Spleen (tissue), 11 donors: ENCODE results near the gene ACVR2B. TPM values are rescaled to one million over a fixed set of nuclear protein-coding genes. Genes with fewer than 3 reads are reported as not detected.

Experiments used
- DNase-seq: peaks from one replicate; pipeline ENCODE4 v3.0.0-alpha.2; 2020
- H3K27ac ChIP-seq, 8 donors: fragments of 200-600 bp; sonication (generic) in 7 of 8; 1 replicate in 4 of 8; 2 replicates in 4 of 8; pipeline versions ENCODE4 v1.5.0 to v1.8.0; 2016 to 2021; ENCODE audit warnings: inconsistent platforms in 4 of 8, mild to moderate bottlenecking in 4 of 8, moderate library complexity in 1 of 8
- H3K27me3 ChIP-seq, 7 donors: fragments of 200-600 bp; sonication (generic) in 6 of 7; replicated peaks in 1 of 7; 1 replicate in 4 of 7; 2 replicates in 3 of 7; pipeline versions ENCODE4 v1.5.0 to v1.8.0; 2016 to 2021; ENCODE audit warnings: inconsistent platforms in 3 of 7, mild to moderate bottlenecking in 1 of 7
- H3K36me3 ChIP-seq, 6 donors: fragments of 200-600 bp; sonication (generic) in 5 of 6; 1 replicate in 4 of 6; 2 replicates in 2 of 6; pipeline versions ENCODE4 v1.5.0 to v1.8.0; 2016 to 2021; ENCODE audit warnings: inconsistent platforms in 2 of 6
- H3K4me1 ChIP-seq, 6 donors: fragments of 200-600 bp; sonication (generic) in 5 of 6; 1 replicate in 3 of 6; 2 replicates in 3 of 6; pipeline versions ENCODE4 v1.5.0 to v1.8.0; 2016 to 2021; ENCODE audit warnings: inconsistent platforms in 3 of 6
- H3K4me3 ChIP-seq, 8 donors: fragments of 200-600 bp; sonication (generic) in 7 of 8; 1 replicate in 4 of 8; 2 replicates in 4 of 8; pipeline versions ENCODE4 v1.5.0 to v1.8.0; 2016 to 2021; ENCODE audit warnings: inconsistent platforms in 4 of 8, mild to moderate bottlenecking in 4 of 8, moderate library complexity in 2 of 8
- H3K9me3 ChIP-seq, 8 donors: fragments of 200-600 bp; sonication (generic) in 7 of 8; 1 replicate in 4 of 8; 2 replicates in 4 of 8; pipeline versions ENCODE4 v1.5.0 to v1.8.0; 2016 to 2021; ENCODE audit warnings: inconsistent platforms in 4 of 8
- POLR2A ChIP-seq, 3 donors: fragments of 450-650 bp; IDR thresholded peaks; one replicate each; pipeline ENCODE4 v1.5.1; 2017; ENCODE audit warnings: antibody characterized with exemption in 3 of 3, mild to moderate bottlenecking in 1 of 3
- POLR2AphosphoS5 ChIP-seq, 3 donors: sonication (generic); formaldehyde crosslinking; IDR thresholded peaks; one replicate each; pipeline ENCODE4 v1.5.1; 2017; ENCODE audit warnings: antibody characterized with exemption in 3 of 3
- WGBS, 5 donors: extraction: QIAGEN DNeasy Blood & Tissue Kit in 3 of 5; methylation state at CpG; one replicate each; pipeline versions ENCODE4 v1.1.5 to v1.1.7; 2013 to 2018; 5-methylcytosine and 5-hydroxymethylcytosine counted together
- intact Hi-C: fragments of 100-400 bp; cut with DNase I; formaldehyde crosslinking; loops from one replicate; pipeline ENCODE4 v1.15.0; 2023; ENCODE audit warnings: low total_unique reads
- polyA plus RNA-seq, 3 donors: library from polyadenylated mRNA; stranded (reverse); fragments of 200-250 nt; gene quantifications; one replicate each; pipeline ENCODE4 v1.2.1, GENCODE V29; 2013
- total RNA-seq, 7 donors: library from RNA; depleted of rRNA in 3 of 7; stranded (reverse); fragments of >200 nt in 3 of 7; fragmentation: NEBNext Ultra II Directional in 4 of 7; extraction: Animal tissue kit (Norgen Biotek cat#: 25700) in 4 of 7; gene quantifications; one replicate each; pipeline versions ENCODE4 v1.1.0 to v1.2.1, GENCODE V29; 2016 to 2021
- TF ChIP-seq, protein P1 (sequence below), 11 experiments: fragments of 200-600 bp in 7 of 11; fragments of 450-650 bp in 4 of 11; sonication (generic) in 4 of 11; IDR thresholded peaks in 8 of 11; conservative IDR thresholded peaks in 3 of 11; 1 replicate in 7 of 11; 2 replicates in 4 of 11; pipeline versions ENCODE4 v1.4.0 to v1.8.0; 2016 to 2021; ENCODE audit warnings: antibody characterized with exemption in 11 of 11, inconsistent platforms in 4 of 11, mild to moderate bottlenecking in 1 of 11
- donor health status: healthy with polysubstance abuse.
- donor health status: DM: no; HTN: no; CAD: no; lungs with moderate emphysema.
- donor health status: DM: no; HTN: no; CAD: no.
- donor health status: Bipolar disorder and iron deficiency.
- donor health status: healthy.
- donor health status: DM: no; HTN: no; CAD: no.
- donor health status: DM: yes; HTN: yes; CAD: no.

ACVR2B gene
- total and polyA plus RNA-seq, 10 donors = 0.28 to 8.4 (median 4.8) TPM

DNA sequence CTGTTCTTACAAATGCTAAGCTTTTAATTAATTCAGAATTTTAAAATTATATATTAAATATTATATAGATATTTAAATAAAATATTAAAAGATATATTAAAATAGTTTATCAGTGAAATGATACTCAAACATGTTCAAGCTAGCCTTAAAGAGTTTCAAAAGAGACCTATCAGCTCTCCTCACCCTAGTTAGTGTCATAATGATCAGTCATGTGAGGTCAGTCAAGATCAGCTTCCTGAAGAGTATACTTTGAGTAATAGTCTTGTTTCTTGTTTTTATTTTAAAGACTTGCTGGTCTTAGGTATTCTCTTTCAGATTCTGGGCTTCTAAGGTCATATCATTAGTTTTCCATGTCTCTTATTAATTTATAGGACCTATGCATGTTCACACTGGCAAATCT lies 56.9 kb downstream of the ACVR2B start:
- peaks cover 3 to 99% (median 44%) of the 10 kb centered on the region in 6 donors for H3K36me3 ChIP-seq
- TF ChIP-seq POLR2AphosphoS5 (IDR thresholded peaks at IDR 0.05) (no peak), POLR2A (IDR thresholded peaks at IDR 0.05) (no peak)
- TF ChIP-seq, protein P1, sequence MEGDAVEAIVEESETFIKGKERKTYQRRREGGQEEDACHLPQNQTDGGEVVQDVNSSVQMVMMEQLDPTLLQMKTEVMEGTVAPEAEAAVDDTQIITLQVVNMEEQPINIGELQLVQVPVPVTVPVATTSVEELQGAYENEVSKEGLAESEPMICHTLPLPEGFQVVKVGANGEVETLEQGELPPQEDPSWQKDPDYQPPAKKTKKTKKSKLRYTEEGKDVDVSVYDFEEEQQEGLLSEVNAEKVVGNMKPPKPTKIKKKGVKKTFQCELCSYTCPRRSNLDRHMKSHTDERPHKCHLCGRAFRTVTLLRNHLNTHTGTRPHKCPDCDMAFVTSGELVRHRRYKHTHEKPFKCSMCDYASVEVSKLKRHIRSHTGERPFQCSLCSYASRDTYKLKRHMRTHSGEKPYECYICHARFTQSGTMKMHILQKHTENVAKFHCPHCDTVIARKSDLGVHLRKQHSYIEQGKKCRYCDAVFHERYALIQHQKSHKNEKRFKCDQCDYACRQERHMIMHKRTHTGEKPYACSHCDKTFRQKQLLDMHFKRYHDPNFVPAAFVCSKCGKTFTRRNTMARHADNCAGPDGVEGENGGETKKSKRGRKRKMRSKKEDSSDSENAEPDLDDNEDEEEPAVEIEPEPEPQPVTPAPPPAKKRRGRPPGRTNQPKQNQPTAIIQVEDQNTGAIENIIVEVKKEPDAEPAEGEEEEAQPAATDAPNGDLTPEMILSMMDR (IDR thresholded peaks at IDR 0.05 in 8 of 11, conservative IDR thresholded peaks at IDR 0.05 in 3 of 11) = no peak
- H3K9me3 ChIP-seq = no peaks in the 10 kb centered on the region
- H3K4me3 ChIP-seq = no peak overlapping the region
- DNase-seq = no peak
- H3K27me3 ChIP-seq = no peaks in the 10 kb centered on the region
- no peaks in the 10 kb centered on the region for H3K4me1 ChIP-seq
- no peak overlapping the region for H3K27ac ChIP-seq
- intact Hi-C loops = loop anchor here (10.0 kb wide), 2 partner anchors 334 to 784 kb away; no protein-coding TSS in a partner anchor

- peaks cover 0 to 95% (median 41%) of the 10 kb centered on the region in 6 donors for H3K36me3 ChIP-seq
- TF ChIP-seq POLR2A (IDR thresholded peaks at IDR 0.05) (no peak), POLR2AphosphoS5 (IDR thresholded peaks at IDR 0.05) (no peak)
- TF ChIP-seq, protein P1 (IDR thresholded peaks at IDR 0.05 in 8 of 11, conservative IDR thresholded peaks at IDR 0.05 in 3 of 11) = no peak
Observed at GRCh38 chr3:38511546-38511945, 57.9 kb downstream of the ACVR2B start.

DNA sequence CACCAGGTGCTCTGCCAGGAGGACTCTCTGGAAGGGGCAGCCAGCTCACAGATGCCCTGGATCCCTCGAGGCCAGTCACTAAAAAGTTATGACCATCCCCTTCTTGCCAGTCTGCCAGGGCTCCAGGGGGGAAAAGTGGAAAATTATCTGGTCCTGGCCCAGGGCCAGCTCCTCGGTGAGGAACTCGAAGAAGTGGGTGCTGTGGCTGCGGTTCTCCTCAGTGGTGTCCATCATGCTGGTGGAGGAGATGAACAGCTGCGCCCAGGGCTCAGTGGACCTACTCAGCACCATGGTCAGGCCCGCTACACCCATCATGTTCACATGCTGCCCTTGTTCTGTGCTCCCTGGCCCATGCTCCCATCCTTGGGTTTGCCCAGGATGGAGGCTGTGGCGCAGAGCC lies 61.7 kb downstream of the ACVR2B start:
- DNase-seq = peak; percentile 41
- no peaks in the 10 kb centered on the region for H3K9me3 ChIP-seq
- intact Hi-C loops = loop anchor here (10.0 kb wide), 2 partner anchors 329 to 779 kb away; no protein-coding TSS in a partner anchor
- no peaks in the 10 kb centered on the region for H3K27me3 ChIP-seq
- peaks cover 0 to 88% (median 33%) of the 10 kb centered on the region in 6 donors for H3K36me3 ChIP-seq
- no peak for TF ChIP-seq POLR2AphosphoS5 (IDR thresholded peaks at IDR 0.05)
- TF ChIP-seq, protein P1 (IDR thresholded peaks at IDR 0.05 in 8 of 11, conservative IDR thresholded peaks at IDR 0.05 in 3 of 11) = no peak
- WGBS, 5 donors = 88 to 96% (median 95%) methylated on average over 5 to 7 of the region's 7 CpGs
- no peak overlapping the region for H3K4me3 ChIP-seq
- H3K27ac ChIP-seq = no peak overlapping the region
- peaks cover 0 to 14% (median 0%) of the 10 kb centered on the region in 6 donors for H3K4me1 ChIP-seq

More at GRCh38 chr3:38511546-38511945, 57.9 kb downstream of the ACVR2B start:
- 79 to 91% (median 85%) methylated on average over 3 of the region's 3 CpGs for WGBS, 5 donors
- H3K4me3 ChIP-seq = no peak overlapping the region
- no peak for DNase-seq
- H3K27ac ChIP-seq = no peak overlapping the region
- no peaks in the 10 kb centered on the region for H3K4me1 ChIP-seq
- no peaks in the 10 kb centered on the region for H3K27me3 ChIP-seq
- no peaks in the 10 kb centered on the region for H3K9me3 ChIP-seq
- intact Hi-C loops = loop anchor here (10.0 kb wide), 2 partner anchors 333 to 783 kb away; no protein-coding TSS in a partner anchor

DNA sequence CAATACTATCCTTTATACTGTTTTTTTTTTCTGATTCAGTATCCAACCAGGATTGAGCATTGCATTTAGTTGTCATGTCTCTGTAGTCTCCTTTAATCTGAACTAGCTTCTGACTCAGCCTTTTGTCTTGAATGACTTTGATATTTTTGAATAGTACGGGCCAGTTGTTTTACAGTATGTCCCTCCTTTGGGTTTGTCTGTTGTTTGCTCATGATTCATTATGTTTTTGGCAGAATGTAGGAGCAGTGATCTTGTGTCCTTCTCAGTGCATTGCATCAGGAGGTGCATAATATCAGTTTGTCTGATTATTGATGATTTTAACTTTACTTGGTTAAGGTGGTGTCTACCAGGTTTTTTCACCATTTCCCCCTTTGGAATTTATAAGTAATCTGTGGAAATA lies 63.0 kb downstream of the ACVR2B start:
- Histone ChIP-seq H3K4me3 (no peak overlapping the region), H3K4me1 (peaks cover 0 to 20% (median 0%) of the 10 kb centered on the region in 6 donors), H3K27me3 (no peaks in the 10 kb centered on the region), H3K36me3 (peaks cover 0 to 79% (median 28%) of the 10 kb centered on the region in 6 donors), H3K9me3 (no peaks in the 10 kb centered on the region), H3K27ac (no peak overlapping the region)
- WGBS, 5 donors = 0 to 97% (median 28%) methylated on average over 1 of the region's 1 CpG
- DNase-seq = no peak
- TF ChIP-seq, protein P1 (IDR thresholded peaks at IDR 0.05 in 8 of 11, conservative IDR thresholded peaks at IDR 0.05 in 3 of 11) = no peak
- no peak for TF ChIP-seq POLR2A (IDR thresholded peaks at IDR 0.05)
- no peak for TF ChIP-seq POLR2AphosphoS5 (IDR thresholded peaks at IDR 0.05)
- intact Hi-C loops = loop anchor here (10.0 kb wide), 2 partner anchors 328 to 778 kb away; no protein-coding TSS in a partner anchor
